Tibial artery (tissue), 4 donors: ENCODE results near the gene DYSF.
A peak's percentile ranks its signal among the peaks of the same experiment; 100 is the strongest.

ENCODE experiments used
- DNase-seq, 2 donors: peaks; one replicate each; pipeline ENCODE4 v3.0.0-alpha.2; 2019
- H3K27ac ChIP-seq, 2 donors: fragments of 200-600 bp; sonication (generic) in 1 of 2; 1 replicate in 1 of 2; 2 replicates in 1 of 2; pipeline ENCODE4 v1.5.1; 2018 to 2019; ENCODE audit warnings: mild to moderate bottlenecking in 1 of 2
- H3K27me3 ChIP-seq, 2 donors: fragments of 200-600 bp; sonication (generic) in 1 of 2; one replicate each; pipeline versions ENCODE4 v1.5.1 to v1.6.0; 2016 to 2019
- H3K36me3 ChIP-seq, 3 donors: fragments of 200-600 bp; sonication (generic) in 2 of 3; one replicate each; pipeline ENCODE4 v1.5.1; 2016 to 2019; ENCODE audit warnings: mild to moderate bottlenecking in 2 of 3
- H3K4me1 ChIP-seq, 4 donors: fragments of 200-600 bp; sonication (generic) in 2 of 4; 1 replicate in 3 of 4; 2 replicates in 1 of 4; pipeline ENCODE4 v1.5.1; 2016 to 2019
- H3K4me3 ChIP-seq, 2 donors: fragments of 200-600 bp; sonication (generic) in 1 of 2; 1 replicate in 1 of 2; 2 replicates in 1 of 2; pipeline ENCODE4 v1.5.1; 2018 to 2019; ENCODE audit warnings: mild to moderate bottlenecking in 2 of 2
- H3K9me3 ChIP-seq, 3 donors: fragments of 200-600 bp; sonication (generic) in 1 of 3; one replicate each; pipeline ENCODE4 v1.5.1; 2016 to 2019
- intact Hi-C: fragments of 100-400 bp; cut with DNase I; formaldehyde crosslinking; loops from one replicate; pipeline ENCODE4 v1.15.0; 2023; ENCODE audit warnings: low total_unique reads
- TF ChIP-seq, protein P1 (sequence below), 2 experiments: fragments of 200-600 bp in 1 of 2; fragments of 450-650 bp in 1 of 2; IDR thresholded peaks; one replicate each; pipeline ENCODE4 v1.5.1; 2017 to 2019; ENCODE audit warnings: antibody characterized with exemption in 2 of 2, mild to moderate bottlenecking in 1 of 2, moderate library complexity in 1 of 2

The DYSF gene

GRCh38 chr2:71670430-71670795 lies 217.1 kb downstream of the DYSF start:
- DNase-seq, result no peak
- intact Hi-C loops, result no loop called here
- TF ChIP-seq, protein P1, sequence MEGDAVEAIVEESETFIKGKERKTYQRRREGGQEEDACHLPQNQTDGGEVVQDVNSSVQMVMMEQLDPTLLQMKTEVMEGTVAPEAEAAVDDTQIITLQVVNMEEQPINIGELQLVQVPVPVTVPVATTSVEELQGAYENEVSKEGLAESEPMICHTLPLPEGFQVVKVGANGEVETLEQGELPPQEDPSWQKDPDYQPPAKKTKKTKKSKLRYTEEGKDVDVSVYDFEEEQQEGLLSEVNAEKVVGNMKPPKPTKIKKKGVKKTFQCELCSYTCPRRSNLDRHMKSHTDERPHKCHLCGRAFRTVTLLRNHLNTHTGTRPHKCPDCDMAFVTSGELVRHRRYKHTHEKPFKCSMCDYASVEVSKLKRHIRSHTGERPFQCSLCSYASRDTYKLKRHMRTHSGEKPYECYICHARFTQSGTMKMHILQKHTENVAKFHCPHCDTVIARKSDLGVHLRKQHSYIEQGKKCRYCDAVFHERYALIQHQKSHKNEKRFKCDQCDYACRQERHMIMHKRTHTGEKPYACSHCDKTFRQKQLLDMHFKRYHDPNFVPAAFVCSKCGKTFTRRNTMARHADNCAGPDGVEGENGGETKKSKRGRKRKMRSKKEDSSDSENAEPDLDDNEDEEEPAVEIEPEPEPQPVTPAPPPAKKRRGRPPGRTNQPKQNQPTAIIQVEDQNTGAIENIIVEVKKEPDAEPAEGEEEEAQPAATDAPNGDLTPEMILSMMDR (IDR thresholded peaks at IDR 0.05), result no peak

DNA sequence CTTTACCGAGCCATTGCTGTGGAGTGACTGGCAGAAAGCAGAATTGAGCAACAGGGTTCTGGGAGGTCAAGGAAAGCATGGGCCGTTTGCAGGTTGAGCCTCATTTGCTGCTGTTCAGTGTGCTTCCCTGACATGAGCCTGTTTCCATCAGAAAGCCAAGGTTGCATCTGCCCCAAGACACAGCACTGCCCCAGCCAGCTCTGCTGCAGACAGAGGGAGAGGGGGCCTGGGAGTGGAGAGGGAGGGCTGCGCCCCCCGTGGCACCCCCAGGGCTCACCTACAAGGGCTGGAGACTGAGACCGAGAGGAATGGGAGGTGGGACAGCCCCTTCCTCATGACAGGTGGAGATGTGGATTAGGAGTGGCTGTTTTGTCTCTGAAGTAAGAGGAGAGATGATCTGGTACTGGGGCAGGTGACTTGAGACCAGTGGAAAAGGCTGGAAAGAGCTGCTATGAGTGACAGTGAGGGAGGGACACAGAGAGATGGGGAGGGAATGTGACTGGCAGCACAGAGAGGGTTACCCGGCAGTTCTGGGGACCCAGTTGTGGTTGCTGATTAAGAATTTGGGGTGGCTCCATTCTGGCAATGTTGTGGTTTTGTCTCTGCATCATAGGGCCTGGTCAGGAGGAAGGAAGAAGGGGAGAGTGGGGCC lies 218.0 kb downstream of the DYSF start:
- H3K4me1 ChIP-seq, result no peaks in the 10 kb centered on the region
- TF ChIP-seq, protein P1 (IDR thresholded peaks at IDR 0.05), result no peak
- no peak overlapping the region for H3K4me3 ChIP-seq
- no peaks in the 10 kb centered on the region for H3K9me3 ChIP-seq
- no peak overlapping the region for H3K27ac ChIP-seq
- DNase-seq, result peak in 1 of 2 donors; percentile 45
- peaks cover 3 to 21% (median 12%) of the 10 kb centered on the region in 3 donors for H3K36me3 ChIP-seq
- H3K27me3 ChIP-seq, result no peaks in the 10 kb centered on the region
- intact Hi-C loops, result no loop called here

More at GRCh38 chr2:71670430-71670795, 217.1 kb downstream of the DYSF start:
- H3K9me3 ChIP-seq, result no peaks in the 10 kb centered on the region
- no peaks in the 10 kb centered on the region for H3K4me1 ChIP-seq
- H3K27me3 ChIP-seq, result no peaks in the 10 kb centered on the region
- H3K27ac ChIP-seq, result no peak overlapping the region
- H3K4me3 ChIP-seq, result no peak overlapping the region
- H3K36me3 ChIP-seq, result peaks cover 3 to 21% (median 12%) of the 10 kb centered on the region in 3 donors

GRCh38 chr2:71671895-71672825 lies 218.8 kb downstream of the DYSF start:
- TF ChIP-seq, protein P1 (IDR thresholded peaks at IDR 0.05), result no peak
- H3K27me3 ChIP-seq, result no peaks in the 10 kb centered on the region
- H3K4me3 ChIP-seq, result no peak overlapping the region
- H3K27ac ChIP-seq, result no peak overlapping the region
- DNase-seq, result peak in 1 of 2 donors; percentile 54
- peaks cover 3 to 19% (median 12%) of the 10 kb centered on the region in 3 donors for H3K36me3 ChIP-seq
- H3K9me3 ChIP-seq, result no peaks in the 10 kb centered on the region
- no peaks in the 10 kb centered on the region for H3K4me1 ChIP-seq
- intact Hi-C loops, result no loop called here

DNA sequence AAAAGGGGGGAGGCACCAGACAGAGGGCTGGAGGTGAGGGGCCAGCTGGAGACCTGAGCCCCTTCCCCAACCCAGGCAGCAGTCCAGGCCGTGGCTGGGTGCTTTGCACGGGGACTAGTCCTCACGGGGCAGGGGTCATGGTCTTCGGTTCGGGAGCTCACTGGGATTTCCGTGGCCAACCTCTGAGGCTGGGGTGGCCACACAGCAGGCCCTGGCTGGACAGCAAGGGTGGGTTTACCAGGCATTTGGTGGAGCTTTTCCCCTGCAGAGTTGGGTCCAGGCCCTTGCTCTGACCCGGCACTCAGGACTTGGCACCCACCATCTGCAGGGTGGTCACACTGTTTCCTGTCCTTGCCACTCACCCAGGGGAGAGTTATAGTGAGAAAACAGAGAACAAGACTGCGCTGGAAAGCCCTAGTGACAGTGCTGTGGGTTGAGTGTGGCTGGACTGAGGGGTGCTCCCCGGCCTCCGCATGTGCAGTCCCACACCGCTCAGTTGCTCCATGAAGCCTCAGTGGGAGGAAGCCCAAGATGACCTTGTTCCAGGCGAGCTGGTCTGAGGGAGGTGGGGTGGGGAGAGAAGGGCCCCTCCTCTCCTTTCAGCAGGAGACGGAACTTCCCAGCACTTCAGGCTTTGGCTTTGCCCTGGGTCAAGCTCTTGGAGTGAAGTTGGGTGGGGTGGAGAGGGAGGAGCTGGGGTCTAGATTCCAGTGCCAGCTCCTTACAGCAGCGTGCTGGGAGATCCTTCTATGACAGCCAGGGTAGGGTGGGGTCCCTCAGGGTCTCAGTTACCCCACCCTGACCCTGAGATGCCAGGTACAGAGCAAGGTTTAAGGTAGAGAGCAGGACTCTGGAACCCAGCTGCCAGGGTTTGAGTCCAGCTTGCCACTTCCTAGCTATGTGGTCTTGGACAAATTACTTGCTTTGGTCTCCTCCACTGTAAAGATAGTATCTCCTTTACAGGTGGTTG lies 219.8 kb downstream of the DYSF start:
- Histone ChIP-seq H3K4me3 (no peak overlapping the region), H3K36me3 (peaks cover 3 to 15% (median 12%) of the 10 kb centered on the region in 3 donors), H3K9me3 (no peaks in the 10 kb centered on the region), H3K27me3 (no peaks in the 10 kb centered on the region), H3K4me1 (no peaks in the 10 kb centered on the region), H3K27ac (no peak overlapping the region)
- TF ChIP-seq, protein P1 (IDR thresholded peaks at IDR 0.05), result no peak
- DNase-seq, result peak in 1 of 2 donors; percentile 64
- intact Hi-C loops, result no loop called here
